K562 (cell line): ENCODE results near the gene TSPOAP1. TPM values are rescaled to one million over a fixed set of nuclear protein-coding genes. Genes with fewer than 3 reads are reported as not detected.

Experiments used
- AFF1 ChIP-seq, 2 experiments: fragments of 450-650 bp; IDR thresholded peaks; 2 replicates each; pipeline ENCODE4 v1.6.1; 2018; ENCODE audit warnings: mild to moderate bottlenecking in 2 of 2, low read depth in 1 of 2; ENCODE audit not compliant: partially characterized antibody in 2 of 2
- CBX8 ChIP-seq: fragments of 200-600 bp; sonication (generic); IDR thresholded peaks from 2 replicates; pipeline ENCODE4 v1.6.1; 2012; ENCODE audit warnings: borderline replicate concordance, mixed run types, low read depth, mild to moderate bottlenecking, moderate library complexity, mixed read lengths, low read length, control low read depth, inconsistent platforms; ENCODE audit not compliant: poor library complexity, severe bottlenecking; ENCODE audit errors: extremely low read depth
- CREB1 ChIP-seq, 2 experiments: sonication (generic) in 1 of 2; formaldehyde crosslinking in 1 of 2; IDR thresholded peaks; 2 replicates each; pipeline versions ENCODE4 v1.6.1 to v1.8.0; 2012 to 2022; ENCODE audit warnings: inconsistent platforms in 1 of 2, mild to moderate bottlenecking in 1 of 2, missing genetic modification reagents in 1 of 2, moderate library complexity in 1 of 2
- ESRRB ChIP-seq: fragments of 250-450 bp; sonication (Bioruptor Pico); IDR thresholded peaks from 2 replicates; pipeline ENCODE4 v1.5.0; 2020; ENCODE audit warnings: mild to moderate bottlenecking, moderate library complexity, borderline replicate concordance
- ETS2 ChIP-seq: IDR thresholded peaks from 2 replicates; pipeline ENCODE4 v1.6.1; 2016; ENCODE audit warnings: borderline replicate concordance, missing genetic modification characterization, mild to moderate bottlenecking, moderate library complexity, missing compliant biosample characterization; ENCODE audit not compliant: poor library complexity, severe bottlenecking
- FOXP1 ChIP-seq: sonication (generic); formaldehyde crosslinking; IDR thresholded peaks from 2 replicates; pipeline ENCODE4 v1.8.0; 2022; ENCODE audit warnings: mild to moderate bottlenecking, missing genetic modification reagents
- GTF2B ChIP-seq: IDR thresholded peaks from 2 replicates; pipeline ENCODE4 v1.6.1; 2011; ENCODE audit not compliant: insufficient read length; ENCODE audit errors: extremely low read depth
- HDGF ChIP-seq: fragments of 450-650 bp; IDR thresholded peaks from 2 replicates; pipeline ENCODE4 v1.6.1; 2016
- HOXB6 ChIP-seq: fragments of 250-450 bp; sonication (Bioruptor Pico); IDR thresholded peaks from 2 replicates; pipeline ENCODE4 v1.5.1; 2022; ENCODE audit warnings: mild to moderate bottlenecking, borderline replicate concordance
- JUN ChIP-seq, 2 experiments: sonication (generic) in 1 of 2; formaldehyde crosslinking in 1 of 2; IDR thresholded peaks; 2 replicates each; pipeline versions ENCODE4 v1.6.1 to v1.8.0; 2012 to 2022; ENCODE audit warnings: borderline replicate concordance in 2 of 2, mild to moderate bottlenecking in 2 of 2, improper control_type of control experiment in 1 of 2, low read depth in 1 of 2, low read length in 1 of 2, missing genetic modification reagents in 1 of 2
- NFYB ChIP-seq: IDR thresholded peaks from 2 replicates; pipeline ENCODE4 v1.6.1; 2011; ENCODE audit warnings: mild to moderate bottlenecking, moderate library complexity; ENCODE audit not compliant: insufficient read length; ENCODE audit errors: extremely low read depth
- NR2C2 ChIP-seq, 2 experiments: fragments of 200-800 bp in 1 of 2; sonication (Bioruptor generic) in 1 of 2; sonication (generic) in 1 of 2; formaldehyde crosslinking in 1 of 2; IDR thresholded peaks; 2 replicates each; pipeline versions ENCODE4 v1.6.1 to v1.8.0; 2016 to 2022; ENCODE audit warnings: mild to moderate bottlenecking in 1 of 2, missing compliant biosample characterization in 1 of 2, missing genetic modification characterization in 1 of 2, missing genetic modification reagents in 1 of 2
- RUNX1 ChIP-seq: sonication (generic); IDR thresholded peaks from 2 replicates; pipeline ENCODE4 v1.6.1; 2016; ENCODE audit warnings: antibody characterized with exemption, low read depth
- THRAP3 ChIP-seq: fragments of 450-650 bp; IDR thresholded peaks from 2 replicates; pipeline ENCODE4 v1.6.1; 2016; ENCODE audit warnings: mild to moderate bottlenecking, inconsistent platforms, borderline replicate concordance
- ZNF143 ChIP-seq: sonication (generic); formaldehyde crosslinking; IDR thresholded peaks from 2 replicates; pipeline ENCODE4 v1.9.0; 2022; ENCODE audit warnings: mild to moderate bottlenecking, missing genetic modification reagents
- ZNF583 ChIP-seq: fragments of 250-450 bp; sonication (Bioruptor Pico); IDR thresholded peaks from 2 replicates; pipeline ENCODE4 v1.4.0; 2020
- polyA plus RNA-seq, 8 experiments: library from polyadenylated mRNA; depleted of rRNA in 4 of 8; stranded (reverse) in 5 of 8; unstranded in 3 of 8; fragments of >200 nt; fragmentation: Nextera tagmentation in 2 of 8; fragmentation: Illumina TruSeq in 1 of 8; extraction: Ambion mirVana in 2 of 8; extraction: Trizol in 1 of 8; gene quantifications; 2 replicates each; pipeline versions ENCODE4 v1.2.1 to v1.2.3, GENCODE V29; 2011 to 2014; ENCODE audit warnings: inconsistent platforms in 1 of 8, missing spikeins in 1 of 8
- total RNA-seq, 7 experiments: library from RNA; depleted of rRNA in 6 of 7; stranded (reverse); fragments of >200 nt in 6 of 7; fragmentation: Illumina TruSeq in 2 of 7; extraction: Trizol in 2 of 7; gene quantifications; 2 replicates each; pipeline versions ENCODE4 v1.2.1 to v1.2.3, GENCODE V29; 2011 to 2021; ENCODE audit warnings: low replicate concordance in 1 of 7
- TF ChIP-seq, protein P1 (sequence below): sonication (generic); formaldehyde crosslinking; IDR thresholded peaks from 2 replicates; pipeline ENCODE4 v1.8.0; 2023; ENCODE audit warnings: mild to moderate bottlenecking, missing genetic modification reagents

TSPOAP1 gene
- total and polyA plus RNA-seq, 9 of the 15 experiments (the other 6 are each of a cell fraction or from before 2014, with no cell fraction given), result 0.87 to 3.9 (median 1.8) TPM; not detected in 2

DNA sequence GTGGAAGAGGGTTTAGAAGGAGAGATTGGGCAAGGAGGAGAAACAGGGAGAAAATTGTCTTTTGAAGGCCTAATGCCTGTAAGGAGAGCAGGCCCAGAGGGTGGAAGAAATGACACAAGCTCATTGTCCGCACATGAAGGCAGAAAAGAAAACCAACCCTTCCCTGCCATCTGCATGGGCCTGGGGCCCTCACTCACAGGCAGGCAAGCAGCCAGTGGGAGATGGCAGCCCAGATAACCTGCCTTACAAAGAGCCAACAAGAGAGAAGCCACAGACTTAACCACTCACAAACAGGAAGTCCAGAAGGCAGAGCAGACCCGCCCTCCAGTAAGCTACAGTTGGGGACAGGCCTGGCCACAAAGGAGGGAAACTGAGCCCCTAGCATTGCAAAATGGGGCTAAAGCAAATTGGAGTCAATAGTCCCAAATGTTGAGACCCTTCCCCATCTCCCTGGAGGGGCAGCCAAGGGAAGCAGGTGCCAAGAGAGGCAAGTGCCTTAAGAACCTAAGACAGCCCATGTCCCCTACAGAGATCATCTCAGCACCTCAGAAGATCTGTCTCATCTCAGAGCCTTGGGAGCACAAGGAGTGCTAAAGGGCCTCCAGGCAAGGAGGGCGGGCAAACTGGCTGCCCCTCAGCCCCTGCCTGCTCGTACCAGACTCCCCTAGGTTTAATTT, 7.3 kb upstream of the TSPOAP1 start (continued):
- TF ChIP-seq, protein P1, sequence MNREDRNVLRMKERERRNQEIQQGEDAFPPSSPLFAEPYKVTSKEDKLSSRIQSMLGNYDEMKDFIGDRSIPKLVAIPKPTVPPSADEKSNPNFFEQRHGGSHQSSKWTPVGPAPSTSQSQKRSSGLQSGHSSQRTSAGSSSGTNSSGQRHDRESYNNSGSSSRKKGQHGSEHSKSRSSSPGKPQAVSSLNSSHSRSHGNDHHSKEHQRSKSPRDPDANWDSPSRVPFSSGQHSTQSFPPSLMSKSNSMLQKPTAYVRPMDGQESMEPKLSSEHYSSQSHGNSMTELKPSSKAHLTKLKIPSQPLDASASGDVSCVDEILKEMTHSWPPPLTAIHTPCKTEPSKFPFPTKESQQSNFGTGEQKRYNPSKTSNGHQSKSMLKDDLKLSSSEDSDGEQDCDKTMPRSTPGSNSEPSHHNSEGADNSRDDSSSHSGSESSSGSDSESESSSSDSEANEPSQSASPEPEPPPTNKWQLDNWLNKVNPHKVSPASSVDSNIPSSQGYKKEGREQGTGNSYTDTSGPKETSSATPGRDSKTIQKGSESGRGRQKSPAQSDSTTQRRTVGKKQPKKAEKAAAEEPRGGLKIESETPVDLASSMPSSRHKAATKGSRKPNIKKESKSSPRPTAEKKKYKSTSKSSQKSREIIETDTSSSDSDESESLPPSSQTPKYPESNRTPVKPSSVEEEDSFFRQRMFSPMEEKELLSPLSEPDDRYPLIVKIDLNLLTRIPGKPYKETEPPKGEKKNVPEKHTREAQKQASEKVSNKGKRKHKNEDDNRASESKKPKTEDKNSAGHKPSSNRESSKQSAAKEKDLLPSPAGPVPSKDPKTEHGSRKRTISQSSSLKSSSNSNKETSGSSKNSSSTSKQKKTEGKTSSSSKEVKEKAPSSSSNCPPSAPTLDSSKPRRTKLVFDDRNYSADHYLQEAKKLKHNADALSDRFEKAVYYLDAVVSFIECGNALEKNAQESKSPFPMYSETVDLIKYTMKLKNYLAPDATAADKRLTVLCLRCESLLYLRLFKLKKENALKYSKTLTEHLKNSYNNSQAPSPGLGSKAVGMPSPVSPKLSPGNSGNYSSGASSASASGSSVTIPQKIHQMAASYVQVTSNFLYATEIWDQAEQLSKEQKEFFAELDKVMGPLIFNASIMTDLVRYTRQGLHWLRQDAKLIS (CRISPR knock-in tag), result no peak
- TF ChIP-seq JUN (IDR thresholded peaks at IDR 0.05; ENCODE audit: borderline replicate concordance, low read depth, low read length) (no peak), JUN (CRISPR knock-in tag; IDR thresholded peaks at IDR 0.05; ENCODE audit: borderline replicate concordance) (no peak), HDGF (no peak), CBX8 (no peak), THRAP3 (no peak), ZNF583 (peak; percentile 83), FOXP1 (no peak), ZNF143 (no peak), NR2C2 (CRISPR knock-in tag; IDR thresholded peaks at IDR 0.05) (no peak), NR2C2 (tag; IDR thresholded peaks at IDR 0.05) (peak; percentile 76), RUNX1 (peak; percentile 81; the same call in 1 of the 2 replicates), ESRRB (CRISPR knock-in tag) (no peak), HOXB6 (CRISPR knock-in tag) (no peak), CREB1 (IDR thresholded peaks at IDR 0.05) (no peak), CREB1 (CRISPR knock-in tag; IDR thresholded peaks at IDR 0.05) (no peak), NFYB (no peak), ETS2 (tag) (no peak), AFF1 (IDR thresholded peaks at IDR 0.05; ENCODE audit: low read depth in 1 of 2, partially characterized antibody in 2 of 2) (peak in 1 of 2 experiments; percentile 20), GTF2B (no peak)
